Stimulated activated CD8-positive, alpha-beta memory T cell treated with anti-CD3 and anti-CD28 coated beads, Interleukin-12 subunit alpha, Interleukin-12 subunit beta, amount 100 ng/mL, for 4 hours (primary cell): Measurements from ENCODE around the gene CCT2.

ENCODE experiments used
- DNase-seq: peaks from one replicate; pipeline ENCODE4 v3.0.0-alpha.2; 2020; ENCODE audit warnings: low read depth

The CCT2 gene

DNA sequence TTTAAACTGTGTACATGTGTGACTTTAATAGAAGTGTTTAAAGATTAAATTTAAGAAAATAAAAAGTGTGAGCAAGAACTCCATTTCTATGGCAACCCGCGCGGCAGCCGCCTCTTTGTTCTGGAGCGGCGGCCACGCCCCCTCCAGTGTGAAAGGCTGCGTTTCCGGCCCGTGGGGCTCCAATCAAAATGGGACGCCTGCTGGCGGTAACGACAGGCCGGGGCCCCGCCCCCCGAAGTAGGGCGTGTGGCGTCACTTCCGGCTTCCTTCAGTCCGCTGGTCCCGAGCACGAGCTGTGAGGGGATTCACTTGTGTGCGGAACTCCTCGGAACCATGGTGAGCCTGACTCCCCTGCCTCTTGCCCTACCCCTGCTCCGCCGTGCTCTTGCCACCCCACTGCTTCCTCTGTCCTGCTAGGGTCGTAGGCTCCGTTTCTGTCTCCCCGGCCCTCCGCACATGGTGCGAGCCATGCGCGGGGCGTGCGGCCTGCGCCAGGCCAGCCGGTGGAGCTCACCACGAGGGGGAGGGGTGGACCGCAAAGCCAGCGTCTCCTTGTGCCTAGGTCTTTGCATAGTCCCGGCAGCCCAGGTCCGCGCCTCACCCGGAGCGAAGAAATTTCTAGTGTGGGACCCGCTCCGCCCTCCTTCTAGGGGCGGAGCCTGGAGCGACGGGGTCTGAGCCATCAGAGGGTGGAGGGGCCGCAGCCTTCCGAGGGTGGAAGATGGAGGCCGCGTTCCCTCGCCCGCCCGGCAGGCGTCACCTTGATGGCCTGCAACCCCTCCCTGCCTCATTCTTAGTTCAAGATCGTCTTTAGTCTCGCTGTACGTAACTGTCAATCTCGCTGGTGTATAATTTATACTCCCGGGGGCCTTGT lies at the start of gene CCT2:
TSS of gene CCT2 (plus strand) at position 271 of the 874 bp plus-strand sequence. CDS start at position 334, 63 bp downstream.
- peak; percentile 94 for DNase-seq

- no peak for DNase-seq
Measured at GRCh38 chr12:69540987-69541386, 44.3 kb upstream of the CCT2 start.

DNA sequence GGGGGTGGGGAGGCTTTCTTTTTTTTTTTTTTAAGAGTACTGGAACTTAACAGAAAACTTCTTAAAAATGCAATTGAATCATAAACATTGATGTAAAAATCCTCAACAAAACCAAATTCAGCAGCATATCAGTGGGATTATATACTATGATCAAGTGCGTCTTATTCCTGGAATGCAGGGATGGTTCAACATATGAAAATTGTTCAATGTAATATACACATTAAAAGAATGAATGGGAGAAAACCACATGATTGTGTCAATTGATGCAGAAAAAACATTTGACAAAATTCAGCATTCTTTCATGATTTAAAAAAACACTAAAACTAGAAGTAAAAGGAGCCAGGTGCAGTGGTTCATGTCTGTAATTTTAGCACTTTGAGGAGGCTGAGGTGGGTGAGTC lies 41.2 kb upstream of the CCT2 start:
- no peak for DNase-seq

DNA sequence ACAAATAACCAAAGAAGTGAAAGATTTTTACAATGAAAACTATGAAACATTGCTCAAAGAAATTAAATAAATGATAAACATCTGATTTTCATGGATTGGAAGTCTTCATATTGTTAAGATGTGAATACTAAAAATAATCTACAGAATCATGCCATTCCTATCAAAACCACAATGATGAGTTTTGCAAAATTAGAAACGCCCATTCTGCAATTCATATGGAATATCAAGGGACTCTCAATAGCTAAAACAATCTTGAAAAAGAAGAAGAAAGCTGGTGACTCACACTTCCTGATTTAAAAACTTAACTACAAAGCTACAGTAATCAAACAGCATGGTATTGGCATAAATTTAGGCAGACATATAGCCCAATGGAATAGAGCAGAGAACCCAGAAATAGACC lies 40.2 kb upstream of the CCT2 start:
- no peak for DNase-seq

DNA sequence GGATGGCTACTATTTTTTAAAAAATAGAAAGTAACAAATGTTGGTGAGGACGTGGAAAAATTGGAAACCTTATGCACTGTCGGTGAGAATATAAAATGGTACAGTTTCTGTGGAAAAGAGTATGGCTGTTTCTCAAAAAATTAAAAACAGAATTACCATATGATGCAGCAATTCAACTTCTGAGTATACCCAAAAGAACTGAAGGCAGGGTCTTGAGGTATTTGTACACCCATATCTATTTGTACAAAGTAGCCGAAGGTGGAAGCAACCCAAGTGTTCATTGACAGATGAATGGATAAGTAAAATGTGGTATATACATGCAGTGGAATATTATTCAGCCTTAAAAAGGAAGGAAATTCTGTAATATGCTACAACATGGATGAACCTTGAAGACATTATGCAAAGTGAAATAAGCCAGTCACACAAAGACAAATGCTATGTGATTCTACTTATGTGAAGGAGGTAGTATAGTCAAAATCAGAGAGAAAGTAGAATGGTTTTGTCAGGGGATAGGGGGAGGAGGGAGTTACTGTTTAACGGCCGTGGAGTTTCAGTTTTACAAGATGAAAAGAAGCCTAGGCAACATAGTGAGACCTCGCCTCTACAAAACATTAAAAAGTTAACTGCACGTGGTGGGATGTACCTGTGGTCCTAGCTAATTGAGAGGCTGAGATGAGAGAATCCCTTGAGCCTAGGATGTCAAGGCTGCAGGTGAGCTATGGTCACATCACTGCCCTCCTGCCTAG lies 38.4 kb upstream of the CCT2 start:
- no peak for DNase-seq

GRCh38 chr12:69548687-69549086 lies 36.6 kb upstream of the CCT2 start:
- DNase-seq = no peak

DNA sequence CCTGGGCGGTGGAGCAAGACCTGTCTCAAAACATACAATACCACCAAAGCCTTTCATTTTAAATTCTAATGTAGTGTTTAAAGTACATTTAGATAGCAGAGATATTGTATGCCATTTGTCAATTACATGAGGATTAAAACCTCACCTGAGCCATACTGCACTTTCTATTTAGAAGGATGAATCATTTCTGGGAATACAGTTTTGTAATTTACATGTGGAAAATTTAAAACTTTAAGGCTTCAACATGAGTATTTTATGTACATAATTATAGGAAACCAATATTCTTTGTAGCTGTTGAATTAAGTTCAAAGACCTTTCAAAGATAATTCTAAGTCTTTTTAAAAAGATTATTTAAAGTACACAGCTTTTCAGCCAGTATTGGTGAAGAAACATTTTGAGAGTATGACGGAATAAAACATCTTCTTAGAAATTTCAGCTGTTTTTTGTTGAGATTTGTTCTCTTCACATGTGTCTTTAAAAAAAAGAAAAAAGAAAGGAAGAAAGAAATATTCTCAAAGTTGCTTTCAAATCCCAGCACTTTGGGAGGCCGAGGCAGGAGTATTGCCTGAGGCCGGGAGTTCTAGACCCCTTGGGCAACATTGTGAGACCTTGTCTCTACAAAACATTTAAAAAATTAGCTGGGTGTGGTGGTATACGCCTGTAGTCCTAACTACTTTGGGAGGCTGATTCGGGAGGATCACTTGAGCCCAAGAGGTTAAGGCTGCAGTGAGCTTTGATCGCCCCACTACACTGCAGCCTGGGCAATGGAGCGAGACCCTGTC lies 34.5 kb upstream of the CCT2 start:
- no peak for DNase-seq

- DNase-seq = no peak
Measured at GRCh38 chr12:69553628-69554248, 31.5 kb upstream of the CCT2 start.

DNA sequence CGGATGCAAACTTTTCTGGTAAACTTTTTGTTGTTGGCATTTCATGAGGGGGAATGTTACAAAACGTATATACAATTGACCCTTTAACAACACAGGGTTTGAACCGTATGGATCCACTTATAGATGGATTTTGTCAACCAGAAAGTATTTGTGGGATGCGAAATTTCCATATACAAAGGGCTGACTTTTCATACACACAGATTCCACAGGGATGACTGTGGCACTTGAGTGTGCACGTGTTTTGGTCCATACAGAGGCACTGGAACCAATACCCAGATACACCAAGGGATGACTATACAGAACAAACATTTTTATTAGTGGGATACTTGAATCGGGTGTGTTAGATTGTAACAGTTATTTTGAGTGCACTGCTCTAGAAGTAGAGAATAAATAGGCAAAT lies 29.8 kb upstream of the CCT2 start:
- DNase-seq = no peak

GRCh38 chr12:69556383-69556782 lies 28.9 kb upstream of the CCT2 start:
- DNase-seq = no peak

- no peak for DNase-seq
Measured at GRCh38 chr12:69563166-69563762, 22.0 kb upstream of the CCT2 start.

GRCh38 chr12:69566603-69567002 lies 18.7 kb upstream of the CCT2 start:
- no peak for DNase-seq

DNA sequence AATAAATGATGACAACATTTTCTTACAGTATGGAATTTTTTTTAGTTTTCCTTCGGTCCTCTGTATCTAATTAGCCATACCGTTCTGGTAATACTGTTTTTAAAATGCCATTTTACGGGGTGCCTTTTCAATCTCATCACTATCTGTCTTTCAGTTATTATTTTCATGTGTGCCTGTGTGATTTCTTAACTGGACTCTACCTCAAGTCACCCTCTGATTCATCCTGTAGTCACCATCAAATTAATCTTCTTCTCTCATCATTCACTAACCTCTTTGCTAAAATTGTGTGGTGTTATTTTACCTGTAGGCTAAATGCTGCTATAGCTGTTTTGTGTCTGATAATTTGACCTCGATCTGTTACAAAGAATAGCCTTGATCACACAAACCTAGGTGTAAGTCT lies 16.0 kb upstream of the CCT2 start:
- no peak for DNase-seq

DNA sequence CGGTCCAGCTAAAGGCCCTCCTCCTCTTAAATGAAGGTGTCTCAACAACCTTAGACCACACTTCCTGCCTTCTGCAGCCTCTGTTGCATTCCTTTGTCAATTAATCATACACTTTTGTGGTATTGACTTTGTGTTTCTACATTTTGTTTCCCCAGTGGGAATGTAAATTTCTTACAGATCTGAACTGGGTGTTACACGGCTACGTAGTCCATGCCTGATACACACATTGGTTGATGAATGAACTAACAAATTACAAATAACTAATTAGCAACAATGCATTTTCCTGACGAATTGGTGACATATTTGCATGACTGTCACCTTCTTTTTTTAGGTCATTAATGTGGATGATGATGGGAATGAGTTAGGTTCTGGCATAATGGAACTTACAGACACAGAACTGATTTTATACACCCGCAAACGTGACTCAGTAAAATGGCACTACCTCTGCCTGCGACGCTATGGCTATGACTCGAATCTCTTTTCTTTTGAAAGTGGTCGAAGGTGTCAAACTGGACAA lies 15.2 kb upstream of the CCT2 start:
- DNase-seq = no peak

DNA sequence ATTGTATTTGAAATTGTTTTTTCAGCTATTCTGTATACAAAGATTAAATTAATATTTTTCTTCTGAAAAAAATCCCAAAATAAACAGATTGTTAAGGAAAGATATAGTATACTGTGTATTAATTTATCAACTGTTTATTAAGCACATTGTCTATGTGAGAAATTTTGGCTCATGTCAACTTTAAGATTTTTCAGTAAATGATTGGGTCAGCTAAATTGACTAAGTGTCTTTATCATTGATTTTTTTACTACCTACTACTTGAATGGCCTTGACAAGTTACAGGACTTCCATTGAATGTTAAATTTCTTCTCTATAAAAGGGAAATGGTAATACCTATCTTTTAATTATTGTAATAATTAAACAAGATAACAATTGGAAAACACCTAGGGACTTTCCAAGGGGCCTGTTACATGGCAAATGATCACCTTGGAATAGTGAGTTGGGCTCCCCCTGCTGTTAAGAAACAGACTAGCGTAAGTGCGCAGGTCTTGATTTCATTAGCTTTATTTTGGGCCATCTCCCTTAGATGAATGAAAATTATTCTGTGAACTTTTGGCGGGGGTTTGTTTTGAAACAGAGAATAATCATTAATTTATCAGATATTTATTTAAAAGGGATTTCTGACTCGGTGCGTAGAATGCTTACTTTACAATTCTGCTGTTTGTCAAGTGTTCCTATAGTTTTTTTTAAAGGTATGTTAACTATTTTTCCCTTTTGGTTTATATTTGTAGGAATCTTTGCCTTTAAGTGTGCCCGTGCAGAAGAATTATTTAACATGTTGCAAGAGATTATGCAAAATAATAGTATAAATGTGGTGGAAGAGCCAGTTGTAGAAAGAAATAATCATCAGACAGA lies 14.5 kb upstream of the CCT2 start:
- DNase-seq = peak; percentile 7

GRCh38 chr12:69575346-69575745 lies 9.9 kb upstream of the CCT2 start:
- DNase-seq = no peak

GRCh38 chr12:69578283-69578682 lies 7.0 kb upstream of the CCT2 start:
- DNase-seq = no peak

DNA sequence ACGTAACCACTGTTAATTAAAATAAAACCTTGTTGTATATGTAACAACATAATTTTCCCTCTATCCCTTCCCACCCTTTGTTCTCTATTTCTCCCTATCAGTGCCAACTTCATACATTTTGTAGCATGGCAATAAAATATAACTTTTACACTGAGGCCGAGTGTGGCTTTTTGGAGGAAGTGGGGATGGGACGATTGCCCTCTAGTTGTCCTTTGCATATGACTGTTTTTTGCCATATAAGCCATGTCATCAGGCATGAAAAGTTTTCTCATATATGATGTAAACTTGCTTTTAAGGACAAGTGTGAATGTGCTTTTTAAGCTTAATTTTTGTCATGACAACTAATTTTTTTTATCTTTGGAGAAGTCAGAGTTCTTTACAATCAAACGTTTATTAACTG lies 6.2 kb upstream of the CCT2 start:
- no peak for DNase-seq

GRCh38 chr12:69580074-69580473 lies 5.2 kb upstream of the CCT2 start:
- DNase-seq = no peak

DNA sequence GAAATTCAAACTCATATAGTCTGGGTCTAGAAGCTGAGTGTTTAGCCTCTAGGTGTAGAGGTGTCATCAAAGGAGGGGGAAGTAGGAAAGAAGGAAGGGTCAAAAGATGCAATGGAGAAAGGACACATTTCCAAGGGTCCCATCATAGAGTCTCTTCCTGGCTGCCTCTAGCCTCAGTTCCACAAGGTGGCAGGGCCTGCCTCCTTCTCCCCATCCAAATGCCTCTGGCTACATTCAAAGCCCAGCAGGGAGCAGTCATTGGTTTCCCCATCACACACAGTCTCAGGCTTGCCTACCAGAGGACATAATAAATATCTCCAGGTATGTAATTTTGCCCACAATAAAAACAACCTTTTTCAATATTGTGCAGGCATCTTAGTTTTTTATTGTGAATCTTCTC lies 2.1 kb upstream of the CCT2 start:
- no peak for DNase-seq

DNA sequence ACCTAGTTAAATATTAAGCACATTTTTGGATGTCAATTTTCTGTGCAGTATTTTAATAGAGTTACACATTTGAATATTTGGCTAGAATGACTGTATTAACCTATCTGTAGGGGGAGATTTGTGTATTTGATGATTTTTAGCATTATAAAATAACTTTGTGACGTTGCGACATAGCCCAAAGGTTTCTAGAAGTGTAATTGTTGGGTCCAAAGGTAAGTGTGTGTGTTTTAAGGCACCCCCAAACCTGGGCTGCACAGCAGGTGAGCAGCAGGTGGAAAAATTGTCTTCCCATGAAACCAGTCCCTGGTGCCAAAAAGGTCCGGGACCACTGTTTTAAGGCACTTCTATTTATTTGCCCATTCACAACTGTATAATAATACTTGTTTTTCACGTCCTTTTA lies 3.3 kb downstream of the CCT2 start:
- no peak for DNase-seq
